Omental fat pad (tissue), 4 donors: Measurements from ENCODE around the gene PKMYT1. TPM values are rescaled to one million over a fixed set of nuclear protein-coding genes. Genes with fewer than 3 reads are reported as not detected.

Experiments used
- ATAC-seq: fragments of 150-250 bp; one replicate; pipeline ENCODE4 v1.9.1; 2016; ENCODE audit warnings: mild to moderate bottlenecking, moderate library complexity; ENCODE audit not compliant: low FRiP score
- DNase-seq: peaks from one replicate; pipeline ENCODE4 v3.0.0-alpha.2; 2019; ENCODE audit warnings: low spot score
- CTCF ChIP-seq, 3 donors: fragments of 450-650 bp; IDR thresholded peaks; one replicate each; pipeline ENCODE4 v1.5.1; 2016 to 2017; ENCODE audit warnings: antibody characterized with exemption in 3 of 3, mild to moderate bottlenecking in 3 of 3, moderate library complexity in 2 of 3
- small RNA-seq: library from RNA; depleted of rRNA; stranded (forward); fragments of <200 nt; gene quantifications from one replicate; pipeline ENCODE3, GENCODE V24; 2016
- total RNA-seq, 4 donors: library from RNA; depleted of rRNA; stranded (reverse); fragments of >200 nt; gene quantifications; one replicate each; pipeline ENCODE4 v1.1.0, GENCODE V29; 2016

Gene PKMYT1
- total RNA-seq, 4 donors from 2014 or later, result 0.25 to 1.7 (median 0.79) TPM; not detected in 1

GRCh38 chr16:2924901-2925755, 55.1 kb downstream of the PKMYT1 start:
- no peak for ATAC-seq
- TF ChIP-seq CTCF (IDR thresholded peaks at IDR 0.05), result no peak
- DNase-seq, result no peak

- no peak for DNase-seq
- no peak for TF ChIP-seq CTCF (IDR thresholded peaks at IDR 0.05)
- no peak for ATAC-seq
Observed at GRCh38 chr16:2923481-2923880, 56.8 kb downstream of the PKMYT1 start.

Small RNAs within 50 kb of the gene (small RNA-seq; reads per million reads assigned to genes)
- gene LINC00514, result 0.39 reads per million

Other genes starting within 250 kb of the PKMYT1 start
- gene SRRM2, start 227.8 kb downstream of the PKMYT1 start, total RNA-seq, result 100 to 1,000 TPM; 230 to 465 (median 368) TPM
- 100 to 1,000 TPM; 181 to 341 (median 323) TPM for gene ELOB, start 203.2 kb downstream of the PKMYT1 start, total RNA-seq
- gene PRSS33, start 192.9 kb downstream of the PKMYT1 start, total RNA-seq, result not detected
- gene PRSS41, start 182.0 kb downstream of the PKMYT1 start, total RNA-seq, result not detected
- gene PRSS21, start 163.2 kb downstream of the PKMYT1 start, total RNA-seq, result 1 to 10 TPM in 1 of 4 donors, under 1 TPM in 1, not detected in 2; 0.65 to 1.0 TPM
- gene ZG16B, start 150.1 kb downstream of the PKMYT1 start, total RNA-seq, result 1 to 10 TPM in 1 of 4 donors, not detected in 3; 1.0 TPM
- not detected for gene PRSS22, start 122.3 kb downstream of the PKMYT1 start, total RNA-seq
- gene FLYWCH2, start 97.2 kb downstream of the PKMYT1 start, total RNA-seq, result 10 to 100 TPM; 22.1 to 78.7 (median 37.3) TPM
- 10 to 100 TPM; 14.8 to 45.6 (median 26.6) TPM for gene FLYWCH1, start 68.5 kb downstream of the PKMYT1 start, total RNA-seq
- gene KREMEN2, start 16.2 kb downstream of the PKMYT1 start, total RNA-seq, result not detected
- 1 to 10 TPM; 1.9 to 6.8 (median 3.5) TPM for gene PAQR4, start 11.1 kb downstream of the PKMYT1 start, total RNA-seq
- gene CLDN9, start 32.5 kb upstream of the PKMYT1 start, total RNA-seq, result under 1 TPM in 2 of 4 donors, not detected in 2; 0.24 to 0.63 TPM
- gene CLDN6, start 37.7 kb upstream of the PKMYT1 start, total RNA-seq, result not detected
- gene TNFRSF12A, start 39.9 kb upstream of the PKMYT1 start, total RNA-seq, result 100 to 1,000 TPM in 2 of 4 donors, 10 to 100 TPM in 1, 1 to 10 TPM in 1; 9.0 to 465 (median 94.3) TPM
- gene HCFC1R1, start 43.5 kb upstream of the PKMYT1 start, total RNA-seq, result 10 to 100 TPM in 3 of 4 donors, 1 to 10 TPM in 1; 8.5 to 20.6 (median 13.1) TPM
- gene THOC6, start 43.6 kb upstream of the PKMYT1 start, total RNA-seq, result 10 to 100 TPM; 15.7 to 33.9 (median 26.7) TPM
- under 1 TPM in 1 of 4 donors, not detected in 3; 0.47 TPM for gene BICDL2, start 56.5 kb upstream of the PKMYT1 start, total RNA-seq
- gene MMP25, start 66.1 kb upstream of the PKMYT1 start, total RNA-seq, result 10 to 100 TPM in 1 of 4 donors, 1 to 10 TPM in 3; 1.2 to 38.8 (median 2.2) TPM
- 10 to 100 TPM; 16.5 to 73.0 (median 25.6) TPM for gene IL32, start 85.2 kb upstream of the PKMYT1 start, total RNA-seq
- gene ZSCAN10, start 118.8 kb upstream of the PKMYT1 start, total RNA-seq, result under 1 TPM in 1 of 4 donors, not detected in 3; 0.28 TPM
- gene ZNF205, start 132.1 kb upstream of the PKMYT1 start, total RNA-seq, result 10 to 100 TPM in 2 of 4 donors, 1 to 10 TPM in 2; 7.1 to 16.1 (median 9.7) TPM
- 1 to 10 TPM; 1.8 to 4.1 (median 3.6) TPM for gene ZNF213, start 154.6 kb upstream of the PKMYT1 start, total RNA-seq
- gene OR1F1, start 207.8 kb upstream of the PKMYT1 start, total RNA-seq, result not detected